Heart right ventricle (tissue), 16 donors: Measurements from ENCODE around the gene UBN1. TPM values are rescaled to one million over a fixed set of nuclear protein-coding genes. Genes with fewer than 3 reads are reported as not detected.

Experiments
- ATAC-seq, 8 donors: fragments of 200-7000 bp; cut with Tn5 transposase; one replicate each; pipeline ENCODE4 v1.9.1; 2020; ENCODE audit warnings: mild to moderate bottlenecking in 8 of 8, moderate library complexity in 8 of 8, moderate number of reproducible peaks in 1 of 8
- DNase-seq, 2 donors: peaks; one replicate each; pipeline ENCODE4 v3.0.0-alpha.2; 2020
- H3K27ac ChIP-seq, 10 donors: fragments of 200-600 bp; sonication (generic) in 2 of 10; one replicate each; pipeline versions ENCODE4 v1.5.0 to v1.8.0; 2020 to 2022; ENCODE audit warnings: mild to moderate bottlenecking in 3 of 10
- H3K27me3 ChIP-seq, 7 donors: fragments of 200-600 bp; one replicate each; pipeline ENCODE4 v1.8.0; 2021 to 2022; ENCODE audit warnings: mild to moderate bottlenecking in 2 of 7
- H3K36me3 ChIP-seq, 9 donors: fragments of 200-600 bp; sonication (generic) in 1 of 9; one replicate each; pipeline versions ENCODE4 v1.5.0 to v1.8.0; 2020 to 2022; ENCODE audit warnings: mild to moderate bottlenecking in 2 of 9
- H3K4me1 ChIP-seq, 9 donors: fragments of 200-600 bp; sonication (generic) in 1 of 9; one replicate each; pipeline versions ENCODE4 v1.5.0 to v1.8.0; 2020 to 2022; ENCODE audit warnings: mild to moderate bottlenecking in 4 of 9
- H3K4me3 ChIP-seq, 10 donors: fragments of 200-600 bp; sonication (generic) in 2 of 10; one replicate each; pipeline versions ENCODE4 v1.5.0 to v1.8.0; 2020 to 2022; ENCODE audit warnings: mild to moderate bottlenecking in 7 of 10, moderate library complexity in 2 of 10
- H3K9me3 ChIP-seq, 11 donors: fragments of 200-600 bp in 10 of 11; sonication (generic) in 2 of 11; one replicate each; pipeline versions ENCODE4 v1.5.0 to v1.8.0; 2013 to 2022; ENCODE audit warnings: mild to moderate bottlenecking in 2 of 11, control low read depth in 1 of 11, moderate library complexity in 1 of 11
- WGBS, 2 donors: extraction: QIAGEN DNeasy Blood & Tissue Kit; methylation state at CpG; one replicate each; pipeline ENCODE4 v1.1.7; 2013; ENCODE audit warnings: inconsistent platforms in 1 of 2; 5-methylcytosine and 5-hydroxymethylcytosine counted together
- intact Hi-C, 10 donors: fragments of 100-400 bp; cut with DNase I; formaldehyde crosslinking; loops; one replicate each; pipeline versions ENCODE4 v1.11.1 to v1.14.2; 2022
- polyA plus RNA-seq, 2 donors: library from polyadenylated mRNA; stranded (reverse); fragments of 200-250 nt; gene quantifications; one replicate each; pipeline ENCODE4 v1.2.3, GENCODE V29; 2013
- total RNA-seq, 10 donors: library from RNA; stranded (reverse); fragmentation: NEBNext Ultra II Directional in 3 of 10; extraction: Animal tissue kit (Norgen Biotek cat#: 25700) in 3 of 10; gene quantifications; one replicate each; pipeline versions ENCODE4 v1.2.1 to v1.2.4, GENCODE V29; 2021 to 2023
- TF ChIP-seq, protein P1 (sequence below), 9 donors: fragments of 200-600 bp; sonication (generic) in 2 of 9; IDR thresholded peaks; one replicate each; pipeline versions ENCODE4 v1.5.0 to v1.8.0; 2021 to 2022; ENCODE audit warnings: antibody characterized with exemption in 9 of 9, mild to moderate bottlenecking in 5 of 9, moderate library complexity in 1 of 9
- donor health status: Arrhythmogenic right ventricular cardiomyopathy.
- donor health status: ischemic (EF 13 %, LVEDD 7.1; RV severe dilation, severe dysfunction).
- donor health status: healthy with polysubstance abuse.
- donor health status: DM: no; HTN: yes; CAD: no.
- donor health status: DM: no; HTN: no; CAD: no.
- donor health status: ischemic (EF 25% LVEDD 6.9; RV normal size, moderate dysfunction).
- donor health status: ischemic (EF 25% LVEDD 5.7; RV mildly dilated, moderate dysfunction).
- donor health status: healthy.
- donor health status: DM: yes; HTN: yes; CAD: no.
- donor health status: Ischemic cardiomyopathy.
- donor health status: ischemic (EF 35%, LVEDD 5.7; RV mildly dilated, moderate dysfunction).
- donor health status: nonischemic (EF 11% LVEDD 7.7; RV severe dilation, severe dysfunction).
- donor health status: DM: yes; HTN: yes; CAD: no.
- donor health status: PGD.
- donor health status: ischemic (EF 29% LVEDD 5.4; RV normal size, mild dysfunction).
- donor health status: nonischemic (EF 23%, LVEDD 6.1; RV moderate dilation, normal function).

The UBN1 gene
- total and polyA plus RNA-seq, 12 donors = 11.3 to 56.9 (median 30.2) TPM

- H3K4me1 ChIP-seq = no peaks in the 10 kb centered on the region
- H3K27ac ChIP-seq = no peak overlapping the region
- ATAC-seq = no peak
- H3K27me3 ChIP-seq = no peaks in the 10 kb centered on the region
- intact Hi-C loops = no loop called here
- 80 to 82% methylated on average over 11 of the region's 11 CpGs for WGBS, 2 donors
- TF ChIP-seq, protein P1, sequence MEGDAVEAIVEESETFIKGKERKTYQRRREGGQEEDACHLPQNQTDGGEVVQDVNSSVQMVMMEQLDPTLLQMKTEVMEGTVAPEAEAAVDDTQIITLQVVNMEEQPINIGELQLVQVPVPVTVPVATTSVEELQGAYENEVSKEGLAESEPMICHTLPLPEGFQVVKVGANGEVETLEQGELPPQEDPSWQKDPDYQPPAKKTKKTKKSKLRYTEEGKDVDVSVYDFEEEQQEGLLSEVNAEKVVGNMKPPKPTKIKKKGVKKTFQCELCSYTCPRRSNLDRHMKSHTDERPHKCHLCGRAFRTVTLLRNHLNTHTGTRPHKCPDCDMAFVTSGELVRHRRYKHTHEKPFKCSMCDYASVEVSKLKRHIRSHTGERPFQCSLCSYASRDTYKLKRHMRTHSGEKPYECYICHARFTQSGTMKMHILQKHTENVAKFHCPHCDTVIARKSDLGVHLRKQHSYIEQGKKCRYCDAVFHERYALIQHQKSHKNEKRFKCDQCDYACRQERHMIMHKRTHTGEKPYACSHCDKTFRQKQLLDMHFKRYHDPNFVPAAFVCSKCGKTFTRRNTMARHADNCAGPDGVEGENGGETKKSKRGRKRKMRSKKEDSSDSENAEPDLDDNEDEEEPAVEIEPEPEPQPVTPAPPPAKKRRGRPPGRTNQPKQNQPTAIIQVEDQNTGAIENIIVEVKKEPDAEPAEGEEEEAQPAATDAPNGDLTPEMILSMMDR (IDR thresholded peaks at IDR 0.05) = no peak
- H3K9me3 ChIP-seq = peaks cover 0 to 8% (median 5%) of the 10 kb centered on the region in 11 donors
- peaks cover 0 to 6% (median 0%) of the 10 kb centered on the region in 9 donors for H3K36me3 ChIP-seq
- no peak for DNase-seq
- no peak overlapping the region for H3K4me3 ChIP-seq
Observed at GRCh38 chr16:4900750-4901149, 53.5 kb downstream of the UBN1 start.

DNA sequence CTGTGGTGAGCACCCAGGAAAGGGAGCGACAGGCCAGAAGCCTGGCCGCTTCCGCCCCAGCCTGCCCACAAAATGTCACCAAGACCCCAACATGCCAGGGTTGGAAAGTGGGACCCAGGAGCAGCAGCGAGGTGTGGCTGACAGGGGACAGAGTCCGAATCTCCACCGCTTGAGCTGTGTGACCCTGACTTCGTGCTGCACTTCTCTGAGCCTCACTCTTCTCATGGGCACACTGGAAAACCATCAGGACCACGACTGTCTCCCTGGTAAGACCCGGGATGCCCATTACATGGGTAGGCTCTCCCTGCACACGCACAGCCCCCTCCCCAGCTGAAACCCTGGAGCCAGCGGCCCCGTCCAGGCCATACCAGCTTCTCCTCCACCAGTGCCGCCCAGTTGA, 54.8 kb downstream of the UBN1 start:
- peaks cover 0 to 8% (median 5%) of the 10 kb centered on the region in 11 donors for H3K9me3 ChIP-seq
- no peaks in the 10 kb centered on the region for H3K27me3 ChIP-seq
- no peak overlapping the region for H3K27ac ChIP-seq
- TF ChIP-seq, protein P1 (IDR thresholded peaks at IDR 0.05) = no peak
- ATAC-seq (no peak), DNase-seq (no peak)
- H3K36me3 ChIP-seq = peaks cover 0 to 6% (median 0%) of the 10 kb centered on the region in 9 donors
- no peak overlapping the region for H3K4me3 ChIP-seq
- intact Hi-C loops = no loop called here
- no peaks in the 10 kb centered on the region for H3K4me1 ChIP-seq
- WGBS, 2 donors = 90 to 96% methylated on average over 13 of the region's 13 CpGs

DNA sequence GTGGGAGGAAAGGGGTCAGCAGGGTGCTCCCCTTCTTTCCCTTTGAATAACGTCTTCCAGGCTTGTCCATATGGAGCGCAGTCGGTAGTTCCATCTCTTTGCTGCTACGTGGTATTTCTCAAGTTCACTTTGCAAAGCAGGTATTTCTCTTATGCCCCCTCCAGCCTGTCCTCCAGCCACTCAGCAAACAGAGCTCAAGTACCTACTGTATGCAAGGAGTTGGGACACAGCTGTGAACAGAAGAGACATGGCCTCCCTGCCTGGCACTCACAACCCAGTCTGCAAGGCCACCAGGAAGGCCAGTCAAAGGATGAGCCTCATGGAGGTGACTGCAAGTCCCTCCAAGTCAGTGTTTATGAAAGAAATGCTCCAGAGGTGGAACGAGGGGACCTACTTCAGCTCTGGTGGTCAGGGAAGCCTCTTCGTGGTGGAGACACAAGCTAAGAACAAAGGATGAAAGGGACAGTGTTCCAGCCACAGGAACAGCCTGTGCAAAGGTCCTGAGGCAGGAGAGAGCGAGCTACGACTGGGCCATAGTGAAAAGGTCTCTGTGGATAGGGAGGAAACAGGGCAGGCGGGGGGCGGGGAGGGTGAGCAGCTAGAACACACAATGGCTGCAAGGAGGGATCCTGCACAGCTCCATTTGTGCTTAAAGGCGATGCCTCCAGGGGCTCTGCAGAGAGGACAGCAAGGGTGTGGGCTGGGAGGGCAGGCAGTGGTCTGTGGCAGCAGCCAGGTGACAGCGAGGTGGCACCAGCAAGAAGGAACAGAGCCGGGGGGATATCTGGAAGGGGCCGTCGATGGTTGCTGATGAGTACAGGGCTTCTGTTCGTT, 57.0 kb downstream of the UBN1 start:
- TF ChIP-seq, protein P1 (IDR thresholded peaks at IDR 0.05) = no peak
- intact Hi-C loops = no loop called here
- ATAC-seq (no peak), DNase-seq (no peak)
- WGBS, 2 donors = 77 to 81% methylated on average over 16 of the region's 16 CpGs
- Histone ChIP-seq H3K27me3 (no peaks in the 10 kb centered on the region), H3K27ac (no peak overlapping the region), H3K36me3 (no peaks in the 10 kb centered on the region), H3K4me3 (no peak overlapping the region), H3K9me3 (no peaks in the 10 kb centered on the region), H3K4me1 (no peaks in the 10 kb centered on the region)

DNA sequence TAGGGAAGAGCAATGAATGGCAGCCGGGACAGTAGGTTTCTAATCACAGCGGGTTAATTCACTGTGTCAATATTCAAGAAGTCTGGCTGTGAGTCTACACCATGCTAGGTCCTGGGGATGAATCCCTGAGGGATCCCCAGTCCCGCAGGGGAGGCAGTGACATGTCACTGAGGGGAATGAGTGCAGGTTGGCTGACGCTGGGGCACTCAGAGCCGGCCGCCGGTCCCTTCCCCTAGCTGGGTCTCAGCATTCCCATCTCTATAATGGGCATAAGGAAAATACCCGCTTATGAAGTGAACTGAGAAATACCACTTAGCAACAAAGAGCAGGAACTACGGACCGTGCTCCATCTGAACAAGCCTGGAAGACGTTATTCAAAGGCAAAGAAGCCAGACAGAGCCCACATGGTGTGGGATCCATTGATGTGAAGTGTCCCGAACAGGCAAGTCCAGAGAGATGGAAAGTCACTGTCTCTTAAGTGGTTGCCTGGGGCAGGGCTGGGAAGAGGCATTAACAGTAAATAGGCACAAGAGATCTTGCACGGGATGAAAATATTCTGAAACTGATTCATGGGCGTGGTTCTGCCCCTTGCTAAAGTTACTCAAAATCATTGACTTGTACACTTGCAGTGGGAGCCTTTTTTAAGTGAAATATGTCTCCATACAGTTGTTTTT, 57.8 kb downstream of the UBN1 start:
- H3K9me3 ChIP-seq = no peaks in the 10 kb centered on the region
- DNase-seq = no peak
- WGBS, 2 donors = 83 to 86% methylated on average over 14 of the region's 14 CpGs
- H3K4me3 ChIP-seq = no peak overlapping the region
- no peaks in the 10 kb centered on the region for H3K27me3 ChIP-seq
- no peaks in the 10 kb centered on the region for H3K4me1 ChIP-seq
- H3K27ac ChIP-seq = no peak overlapping the region
- no peaks in the 10 kb centered on the region for H3K36me3 ChIP-seq
- intact Hi-C loops = no loop called here
- ATAC-seq = no peak
- TF ChIP-seq, protein P1 (IDR thresholded peaks at IDR 0.05) = no peak
